Measurements from ENCODE around the gene ZNF407.

The ZNF407 gene

GRCh38 chr18:74975001-74975400, 377.3 kb downstream of the ZNF407 start:
- H3K4me1 ChIP-seq (ENCODE audit: control insufficient read depth, low read length), result no peaks in the 10 kb centered on the region
- no peak overlapping the region for H3K4me2 ChIP-seq (ENCODE audit: low read length)
- no peaks in the 10 kb centered on the region for H3K27me3 ChIP-seq (ENCODE audit: control insufficient read depth, low read length)
- no peaks in the 10 kb centered on the region for H3F3A ChIP-seq (ENCODE audit: control insufficient read depth, insufficient read depth)
- H3K4me3 ChIP-seq (ENCODE audit: low read length), result no peak overlapping the region
- H3K9me2 ChIP-seq (replicated peaks; ENCODE audit: control insufficient read depth, low read length), result no peaks in the 10 kb centered on the region
- no peaks in the 10 kb centered on the region for H3K79me2 ChIP-seq (ENCODE audit: control insufficient read depth, low read length)
- no peak overlapping the region for H3K27ac ChIP-seq (ENCODE audit: low read depth, low read length)
- H3K36me3 ChIP-seq (ENCODE audit: control insufficient read depth, low read length), result no peaks in the 10 kb centered on the region
- no peaks in the 10 kb centered on the region for H4K20me1 ChIP-seq (ENCODE audit: control insufficient read depth, insufficient read depth, low read depth, low read length)
- H3K9me3 ChIP-seq (ENCODE audit: control insufficient read depth, insufficient read depth, low read length), result no peaks in the 10 kb centered on the region
- TF ChIP-seq EZH2phosphoT487 (IDR thresholded peaks at IDR 0.05; ENCODE audit: borderline replicate concordance, low read length) (no peak), CTCF (IDR thresholded peaks at IDR 0.05; ENCODE audit: low read depth, low read length, poor library complexity, severe bottlenecking) (no peak)

GRCh38 chr18:74976331-74976909, 378.8 kb downstream of the ZNF407 start:
- TF ChIP-seq CTCF (IDR thresholded peaks at IDR 0.05; ENCODE audit: low read depth, low read length, poor library complexity, severe bottlenecking) (no peak), EZH2phosphoT487 (IDR thresholded peaks at IDR 0.05; ENCODE audit: borderline replicate concordance, low read length) (no peak)
- Histone ChIP-seq H3K36me3 (ENCODE audit: control insufficient read depth, low read length) (no peaks in the 10 kb centered on the region), H3K9me2 (replicated peaks; ENCODE audit: control insufficient read depth, low read length) (no peaks in the 10 kb centered on the region), H3K27ac (ENCODE audit: low read depth, low read length) (no peak overlapping the region), H3K4me2 (ENCODE audit: low read length) (no peak overlapping the region), H3K79me2 (ENCODE audit: control insufficient read depth, low read length) (no peaks in the 10 kb centered on the region), H3K4me1 (ENCODE audit: control insufficient read depth, low read length) (no peaks in the 10 kb centered on the region), H3K4me3 (ENCODE audit: low read length) (no peak overlapping the region), H3K9me3 (ENCODE audit: control insufficient read depth, insufficient read depth, low read length) (no peaks in the 10 kb centered on the region), H4K20me1 (ENCODE audit: control insufficient read depth, insufficient read depth, low read depth, low read length) (no peaks in the 10 kb centered on the region), H3F3A (ENCODE audit: control insufficient read depth, insufficient read depth) (no peaks in the 10 kb centered on the region), H3K27me3 (ENCODE audit: control insufficient read depth, low read length) (no peaks in the 10 kb centered on the region)

- Histone ChIP-seq H3K27me3 (ENCODE audit: control insufficient read depth, low read length) (no peaks in the 10 kb centered on the region), H3K9me3 (ENCODE audit: control insufficient read depth, insufficient read depth, low read length) (no peaks in the 10 kb centered on the region), H4K20me1 (ENCODE audit: control insufficient read depth, insufficient read depth, low read depth, low read length) (no peaks in the 10 kb centered on the region), H3K36me3 (ENCODE audit: control insufficient read depth, low read length) (no peaks in the 10 kb centered on the region), H3K4me2 (ENCODE audit: low read length) (no peak overlapping the region), H3F3A (ENCODE audit: control insufficient read depth, insufficient read depth) (no peaks in the 10 kb centered on the region), H3K27ac (ENCODE audit: low read depth, low read length) (no peak overlapping the region), H3K4me1 (ENCODE audit: control insufficient read depth, low read length) (no peaks in the 10 kb centered on the region), H3K79me2 (ENCODE audit: control insufficient read depth, low read length) (no peaks in the 10 kb centered on the region), H3K9me2 (replicated peaks; ENCODE audit: control insufficient read depth, low read length) (no peaks in the 10 kb centered on the region), H3K4me3 (ENCODE audit: low read length) (no peak overlapping the region)
- no peak for TF ChIP-seq CTCF (IDR thresholded peaks at IDR 0.05; ENCODE audit: low read depth, low read length, poor library complexity, severe bottlenecking)
- no peak for TF ChIP-seq EZH2phosphoT487 (IDR thresholded peaks at IDR 0.05; ENCODE audit: borderline replicate concordance, low read length)
Measured at GRCh38 chr18:74977041-74977440, 379.4 kb downstream of the ZNF407 start.
